Mesangial cell (primary cell): ENCODE measurements around the gene FRRS1L. TPM values are rescaled to one million over a fixed set of nuclear protein-coding genes. Genes with fewer than 3 reads are reported as not detected.

Source experiments
- total RNA-seq: library from RNA; depleted of rRNA; stranded (reverse); fragments of >200 nt; gene quantifications from 2 replicates; pipeline ENCODE4 v1.2.3, GENCODE V29; 2015

Gene FRRS1L
- 0.33 and 0.89 TPM in 2 replicates for total RNA-seq

GRCh38 chr9:109166771-109167601 lies at the start of gene FRRS1L:
TSS of gene FRRS1L (minus strand) at chr9:109167249. CDS start at chr9:109167138, 111 bp downstream.

GRCh38 chr9:109119439-109120203 lies 47.4 kb downstream of the FRRS1L start, which contains the start of gene TMEM245:
TSS of gene TMEM245 (minus strand) at chr9:109119947. CDS start at chr9:109119913, 34 bp downstream.

Other genes with a start within 250 kb of the FRRS1L start
- gene ELP1, start 233.1 kb downstream of the FRRS1L start, total RNA-seq: 15.8 and 22.5 TPM in 2 replicates
- 4.1 and 6.0 TPM in 2 replicates for gene ABITRAM, start 232.8 kb downstream of the FRRS1L start, total RNA-seq
- 39.7 and 86.4 TPM in 2 replicates for gene CTNNAL1, start 153.8 kb downstream of the FRRS1L start, total RNA-seq
- gene TMEM245, start 47.3 kb downstream of the FRRS1L start, total RNA-seq: 50.4 and 61.5 TPM in 2 replicates
- gene EPB41L4B, start 153.8 kb upstream of the FRRS1L start, total RNA-seq: 0.49 and 0.76 TPM in 2 replicates